ENCODE results near the gene PRRG4.

The PRRG4 gene

DNA sequence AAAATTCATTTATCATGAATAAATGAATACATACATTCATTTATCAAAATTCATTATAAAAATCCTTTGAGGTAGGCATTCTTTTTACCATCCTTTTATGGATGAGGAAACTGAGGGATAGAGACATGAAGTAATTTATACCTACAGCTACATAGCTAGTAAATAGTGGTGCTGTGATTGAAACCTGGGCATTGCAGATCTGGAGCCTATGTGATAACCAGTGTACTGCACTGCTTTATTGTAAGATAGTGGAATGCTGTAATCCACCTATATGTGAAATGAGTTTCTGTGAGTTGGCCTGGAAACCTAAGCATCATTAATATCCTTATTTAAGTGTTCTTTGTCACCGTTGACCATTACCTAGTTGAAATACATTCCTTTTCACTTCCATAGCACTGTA lies 67.4 kb downstream of the PRRG4 start:
- no peak for TF ChIP-seq ZFX (IDR thresholded peaks at IDR 0.05; ENCODE audit: borderline replicate concordance)
- TF ChIP-seq, protein P1, sequence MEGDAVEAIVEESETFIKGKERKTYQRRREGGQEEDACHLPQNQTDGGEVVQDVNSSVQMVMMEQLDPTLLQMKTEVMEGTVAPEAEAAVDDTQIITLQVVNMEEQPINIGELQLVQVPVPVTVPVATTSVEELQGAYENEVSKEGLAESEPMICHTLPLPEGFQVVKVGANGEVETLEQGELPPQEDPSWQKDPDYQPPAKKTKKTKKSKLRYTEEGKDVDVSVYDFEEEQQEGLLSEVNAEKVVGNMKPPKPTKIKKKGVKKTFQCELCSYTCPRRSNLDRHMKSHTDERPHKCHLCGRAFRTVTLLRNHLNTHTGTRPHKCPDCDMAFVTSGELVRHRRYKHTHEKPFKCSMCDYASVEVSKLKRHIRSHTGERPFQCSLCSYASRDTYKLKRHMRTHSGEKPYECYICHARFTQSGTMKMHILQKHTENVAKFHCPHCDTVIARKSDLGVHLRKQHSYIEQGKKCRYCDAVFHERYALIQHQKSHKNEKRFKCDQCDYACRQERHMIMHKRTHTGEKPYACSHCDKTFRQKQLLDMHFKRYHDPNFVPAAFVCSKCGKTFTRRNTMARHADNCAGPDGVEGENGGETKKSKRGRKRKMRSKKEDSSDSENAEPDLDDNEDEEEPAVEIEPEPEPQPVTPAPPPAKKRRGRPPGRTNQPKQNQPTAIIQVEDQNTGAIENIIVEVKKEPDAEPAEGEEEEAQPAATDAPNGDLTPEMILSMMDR (IDR thresholded peaks at IDR 0.05) = no peak
- H3K27ac ChIP-seq = no peak overlapping the region

DNA sequence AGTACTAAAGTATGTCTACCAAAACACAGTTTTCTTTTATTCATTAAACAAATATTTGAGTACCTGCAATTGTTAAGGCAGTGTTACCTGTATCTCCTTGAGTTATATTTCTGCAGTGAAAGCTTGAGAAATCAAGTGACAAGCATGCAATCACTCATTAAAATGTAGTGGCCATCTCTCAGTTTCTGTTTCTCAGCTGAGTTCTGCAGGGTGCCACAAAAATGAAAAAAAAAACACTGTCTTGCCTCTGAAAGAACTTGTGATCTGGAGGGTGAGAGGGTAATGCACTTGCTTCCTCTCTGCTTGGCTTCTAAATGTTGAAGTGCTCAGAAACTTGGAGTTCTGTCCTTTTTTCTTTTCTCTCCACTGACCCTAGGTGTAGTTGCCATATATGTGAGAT lies 69.7 kb downstream of the PRRG4 start:
- TF ChIP-seq, protein P1 (IDR thresholded peaks at IDR 0.05) = no peak
- no peak for TF ChIP-seq ZFX (IDR thresholded peaks at IDR 0.05; ENCODE audit: borderline replicate concordance)
- no peak overlapping the region; the same call in 1 of the 2 replicates for H3K27ac ChIP-seq

DNA sequence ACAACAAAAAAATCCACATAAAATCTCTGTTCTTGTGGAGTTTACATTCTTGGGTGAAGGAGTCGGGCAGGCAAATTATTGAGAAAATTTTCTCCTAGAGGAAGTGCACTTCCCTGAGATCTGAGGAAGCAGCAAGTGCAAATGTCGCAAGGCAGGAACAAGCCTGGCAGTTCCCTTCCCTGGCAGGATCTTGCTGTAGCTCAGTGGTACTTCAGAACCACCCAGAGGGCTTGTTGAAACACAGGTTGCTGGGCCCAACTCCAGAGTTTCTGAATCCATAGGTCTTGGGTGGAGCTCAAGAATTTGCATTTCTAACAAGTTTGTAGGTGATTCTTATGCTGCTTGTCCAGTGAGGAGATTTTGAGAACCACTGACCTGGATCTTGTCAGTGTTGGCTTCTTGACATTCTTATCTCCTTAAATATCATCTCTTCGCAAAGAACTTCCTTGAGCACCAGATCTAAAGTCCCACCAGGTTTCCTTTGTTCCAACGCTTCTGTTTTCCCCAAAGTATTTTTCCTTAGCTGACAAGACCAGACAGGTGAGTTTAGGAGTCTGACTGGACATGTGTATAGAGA lies 72.5 kb downstream of the PRRG4 start:
- no peak overlapping the region for H3K27ac ChIP-seq
- TF ChIP-seq ZFX (IDR thresholded peaks at IDR 0.05; ENCODE audit: borderline replicate concordance) = no peak
- TF ChIP-seq, protein P1 (IDR thresholded peaks at IDR 0.05) = no peak

DNA sequence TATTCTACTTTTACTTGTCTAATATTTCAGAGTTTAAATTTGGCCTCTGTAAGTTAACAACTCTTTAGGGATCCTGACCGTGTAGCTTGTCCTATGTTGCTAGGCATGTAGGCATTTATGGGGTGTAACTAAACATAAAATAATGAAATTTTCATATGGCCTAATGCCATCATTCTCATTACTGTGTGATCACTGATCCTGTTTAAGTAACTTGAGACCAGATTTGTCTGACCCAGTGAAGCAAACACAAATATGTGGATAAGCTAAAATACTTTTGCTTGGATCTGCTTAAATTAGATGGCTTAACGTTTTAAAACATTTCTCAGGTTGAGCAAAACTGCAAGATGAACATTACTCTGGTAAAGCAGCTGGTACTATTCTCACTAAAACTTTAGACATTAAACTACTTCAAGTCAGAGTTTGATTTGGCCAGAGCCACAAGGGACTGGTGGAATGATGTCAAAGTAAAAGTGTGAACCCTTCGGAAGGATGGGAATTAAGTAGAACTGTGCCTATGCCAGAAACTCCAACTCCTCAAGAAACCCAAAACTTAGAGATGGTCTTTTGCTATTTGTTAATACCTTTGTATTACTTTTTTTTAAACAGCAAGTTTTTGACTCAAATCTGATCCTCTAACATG lies 75.4 kb downstream of the PRRG4 start:
- no peak overlapping the region for H3K27ac ChIP-seq
- no peak for TF ChIP-seq ZFX (IDR thresholded peaks at IDR 0.05; ENCODE audit: borderline replicate concordance)
- TF ChIP-seq, protein P1 (IDR thresholded peaks at IDR 0.05) = no peak
